ENCODE data around the gene APEX2.

- TF ChIP-seq EZH2 (IDR thresholded peaks at IDR 0.05; ENCODE audit: low read depth, unreplicated experiment) (no peak), CTCF (conservative IDR thresholded peaks at IDR 0.05; ENCODE audit: low read depth in 2 of 2) (no peak), EZH2phosphoT487 (IDR thresholded peaks at IDR 0.05; ENCODE audit: unreplicated experiment) (no peak)
Observed at GRCh38 chrX:55008571-55009358, 8.6 kb downstream of the APEX2 start.

All from GM23338 (cell line).